Gastrocnemius medialis (tissue), 4 donors: Measurements from ENCODE around the gene PLCH1. TPM values are rescaled to one million over a fixed set of nuclear protein-coding genes. Genes with fewer than 3 reads are reported as not detected.

Source experiments
- ATAC-seq, 2 donors: fragments of 150-250 bp; one replicate each; pipeline ENCODE4 v1.9.1; 2016
- DNase-seq, 2 donors: peaks; one replicate each; pipeline ENCODE4 v3.0.0-alpha.2; 2019
- H3K27ac ChIP-seq, 4 donors: fragments of 200-600 bp; sonication (generic); 1 replicate in 1 of 4; 2 replicates in 3 of 4; pipeline ENCODE4 v1.5.1; 2016 to 2018; ENCODE audit warnings: mild to moderate bottlenecking in 2 of 4, moderate library complexity in 1 of 4
- H3K27me3 ChIP-seq, 3 donors: fragments of 200-600 bp; sonication (generic) in 2 of 3; 1 replicate in 1 of 3; 2 replicates in 2 of 3; pipeline versions ENCODE4 v1.5.1 to v1.6.0; 2016 to 2019; ENCODE audit warnings: mild to moderate bottlenecking in 1 of 3, moderate library complexity in 1 of 3
- H3K36me3 ChIP-seq, 2 donors: fragments of 200-600 bp; sonication (generic) in 1 of 2; one replicate each; pipeline ENCODE4 v1.5.1; 2017 to 2018
- H3K4me1 ChIP-seq, 2 donors: fragments of 200-600 bp; sonication (generic) in 1 of 2; one replicate each; pipeline ENCODE4 v1.5.1; 2016 to 2017; ENCODE audit warnings: mild to moderate bottlenecking in 2 of 2
- H3K4me3 ChIP-seq, 4 donors: fragments of 200-600 bp; sonication (generic) in 3 of 4; 1 replicate in 1 of 4; 2 replicates in 3 of 4; pipeline ENCODE4 v1.5.1; 2016 to 2019; ENCODE audit warnings: mild to moderate bottlenecking in 2 of 4
- H3K9me3 ChIP-seq, 3 donors: fragments of 200-600 bp; sonication (generic) in 2 of 3; 1 replicate in 1 of 3; 2 replicates in 2 of 3; pipeline ENCODE4 v1.5.1; 2016 to 2019
- CTCF ChIP-seq, 5 experiments: fragments of 450-650 bp in 3 of 5; fragments of 200-600 bp in 2 of 5; sonication (generic) in 2 of 5; IDR thresholded peaks in 4 of 5; conservative IDR thresholded peaks in 1 of 5; 1 replicate in 4 of 5; 2 replicates in 1 of 5; pipeline ENCODE4 v1.5.1; 2016 to 2019; ENCODE audit warnings: antibody characterized with exemption in 5 of 5, mild to moderate bottlenecking in 3 of 5, moderate library complexity in 3 of 5
- POLR2A ChIP-seq, 2 donors: fragments of 450-650 bp; IDR thresholded peaks; one replicate each; pipeline ENCODE4 v1.6.1; 2017; ENCODE audit warnings: antibody characterized with exemption in 2 of 2, mild to moderate bottlenecking in 2 of 2, moderate library complexity in 2 of 2
- in situ Hi-C, 4 donors: fragments of 200-750 bp; cut with MboI; loops; one replicate each; pipeline versions ENCODE4 v1.15.0 to v1.8.0; 2017; ENCODE audit warnings: low sequenced_read_pairs in 4 of 4
- intact Hi-C: fragments of 100-400 bp; cut with DNase I; formaldehyde crosslinking; loops from one replicate; pipeline ENCODE4 v1.15.1; 2023; ENCODE audit warnings: low total_unique reads
- total RNA-seq, 4 donors: library from RNA; depleted of rRNA; stranded (reverse); fragments of >200 nt; gene quantifications; one replicate each; pipeline versions ENCODE4 v1.1.0 to v1.2.3, GENCODE V29; 2016

The PLCH1 gene
- total RNA-seq, 4 donors from 2014 or later, result 0.07 to 0.33 (median 0.10) TPM; not detected in 1

GRCh38 chr3:155327430-155327829, 417.4 kb downstream of the PLCH1 start:
- H3K27me3 ChIP-seq, result no peaks in the 10 kb centered on the region
- intact Hi-C loops, result no loop called here
- H3K36me3 ChIP-seq, result no peaks in the 10 kb centered on the region
- TF ChIP-seq POLR2A (IDR thresholded peaks at IDR 0.05) (no peak), CTCF (IDR thresholded peaks at IDR 0.05 in 4 of 5, conservative IDR thresholded peaks at IDR 0.05 in 1 of 5) (no peak)
- H3K27ac ChIP-seq, result no peak overlapping the region
- ATAC-seq, result no peak
- H3K4me1 ChIP-seq, result peaks cover 0 to 4% of the 10 kb centered on the region in 2 donors
- in situ Hi-C loops, result loop anchor here (5.0 to 25.0 kb wide), 7 partner anchors 363 to 993 kb away; no protein-coding TSS in a partner anchor
- no peak for DNase-seq
- H3K9me3 ChIP-seq, result no peaks in the 10 kb centered on the region
- no peak overlapping the region for H3K4me3 ChIP-seq

- in situ Hi-C loops (loop anchor here (5.0 to 25.0 kb wide), 7 partner anchors 362 to 992 kb away; no protein-coding TSS in a partner anchor), intact Hi-C loops (no loop called here)
- Histone ChIP-seq H3K4me1 (peaks cover 0 to 8% of the 10 kb centered on the region in 2 donors), H3K27ac (no peak overlapping the region), H3K27me3 (no peaks in the 10 kb centered on the region), H3K4me3 (no peak overlapping the region), H3K36me3 (no peaks in the 10 kb centered on the region), H3K9me3 (no peaks in the 10 kb centered on the region)
- TF ChIP-seq CTCF (IDR thresholded peaks at IDR 0.05 in 4 of 5, conservative IDR thresholded peaks at IDR 0.05 in 1 of 5), result no peak
- TF ChIP-seq POLR2A (IDR thresholded peaks at IDR 0.05), result no peak
- DNase-seq (no peak), ATAC-seq (no peak)
These were observed 418.0 kb downstream of the PLCH1 start for GRCh38 chr3:155326901-155327300.

- DNase-seq, result no peak
- Histone ChIP-seq H3K4me1 (peaks cover 0 to 11% of the 10 kb centered on the region in 2 donors), H3K9me3 (no peaks in the 10 kb centered on the region), H3K27ac (no peak overlapping the region), H3K36me3 (no peaks in the 10 kb centered on the region), H3K4me3 (no peak overlapping the region), H3K27me3 (no peaks in the 10 kb centered on the region)
- intact Hi-C loops (no loop called here), in situ Hi-C loops (loop anchor here (5.0 to 25.0 kb wide), 7 partner anchors 361 to 991 kb away; no protein-coding TSS in a partner anchor)
- no peak for TF ChIP-seq POLR2A (IDR thresholded peaks at IDR 0.05)
- TF ChIP-seq CTCF (IDR thresholded peaks at IDR 0.05 in 4 of 5, conservative IDR thresholded peaks at IDR 0.05 in 1 of 5), result no peak
- ATAC-seq, result no peak
These were observed 418.6 kb downstream of the PLCH1 start for GRCh38 chr3:155326244-155326643.

Other genes with a start within 250 kb of the PLCH1 start
- 1 to 10 TPM; 1.4 to 6.1 (median 3.9) TPM for gene C3orf33, start 61.2 kb upstream of the PLCH1 start, total RNA-seq
- gene SLC33A1, start 109.4 kb upstream of the PLCH1 start, total RNA-seq, result 1 to 10 TPM; 7.0 to 9.3 (median 8.2) TPM
- gene GMPS, start 125.6 kb upstream of the PLCH1 start, total RNA-seq, result 10 to 100 TPM; 26.7 to 34.7 (median 32.5) TPM